BLaER1 (cell line): ENCODE measurements around the gene RER1.
A peak's percentile ranks its signal among the peaks of the same experiment; 100 is the strongest.

Source experiments
- H3K27ac ChIP-seq: shearing (Covaris generic); formaldehyde crosslinking; 2 replicates; pipeline ENCODE4 v1.8.1; 2022
- H3K27me3 ChIP-seq: shearing (Covaris generic); formaldehyde crosslinking; 2 replicates; pipeline ENCODE4 v1.8.1; 2022
- H3K36me3 ChIP-seq: shearing (Covaris generic); formaldehyde crosslinking; 2 replicates; pipeline ENCODE4 v1.8.1; 2022
- H3K4me1 ChIP-seq: shearing (Covaris generic); formaldehyde crosslinking; 2 replicates; pipeline ENCODE4 v1.8.1; 2022
- H3K4me2 ChIP-seq: shearing (Covaris generic); formaldehyde crosslinking; 2 replicates; pipeline ENCODE4 v1.8.1; 2022
- H3K4me3 ChIP-seq: shearing (Covaris generic); formaldehyde crosslinking; 2 replicates; pipeline ENCODE4 v1.8.1; 2022
- H3K9ac ChIP-seq: shearing (Covaris generic); formaldehyde crosslinking; 2 replicates; pipeline ENCODE4 v1.8.1; 2022
- H3K9me3 ChIP-seq: shearing (Covaris generic); formaldehyde crosslinking; 2 replicates; pipeline ENCODE4 v1.8.1; 2022
- H4K20me1 ChIP-seq: shearing (Covaris generic); formaldehyde crosslinking; 2 replicates; pipeline ENCODE4 v1.8.1; 2022
- Cebpa-rat ChIP-seq: shearing (Covaris generic); IDR thresholded peaks from 2 replicates; pipeline ENCODE4 v1.8.1; 2022

RER1 gene

GRCh38 chr1:2347409-2347785 lies 44.2 kb upstream of the RER1 start:
- no peak overlapping the region for H3K4me3 ChIP-seq
- no peaks in the 10 kb centered on the region for H3K36me3 ChIP-seq
- TF ChIP-seq Cebpa-rat, result no peak
- H3K4me1 ChIP-seq, result peaks cover 15% of the 10 kb centered on the region
- H3K27ac ChIP-seq, result no peak overlapping the region
- no peaks in the 10 kb centered on the region for H3K9me3 ChIP-seq
- no peak overlapping the region for H3K9ac ChIP-seq
- H4K20me1 ChIP-seq, result no peaks in the 10 kb centered on the region
- H3K27me3 ChIP-seq, result no peaks in the 10 kb centered on the region
- H3K4me2 ChIP-seq, result no peak overlapping the region

- Histone ChIP-seq H3K4me3 (no peak overlapping the region), H3K27ac (no peak overlapping the region), H4K20me1 (no peaks in the 10 kb centered on the region), H3K36me3 (no peaks in the 10 kb centered on the region), H3K4me2 (no peak overlapping the region), H3K9me3 (no peaks in the 10 kb centered on the region), H3K4me1 (peaks cover 20% of the 10 kb centered on the region), H3K27me3 (no peaks in the 10 kb centered on the region), H3K9ac (no peak overlapping the region)
- no peak for TF ChIP-seq Cebpa-rat
Measured at GRCh38 chr1:2347896-2348295, 43.7 kb upstream of the RER1 start.

- Histone ChIP-seq H3K4me1 (peaks cover 20% of the 10 kb centered on the region), H3K4me2 (no peak overlapping the region), H3K9ac (no peak overlapping the region), H3K27ac (no peak overlapping the region), H3K9me3 (no peaks in the 10 kb centered on the region), H4K20me1 (no peaks in the 10 kb centered on the region), H3K36me3 (no peaks in the 10 kb centered on the region), H3K4me3 (no peak overlapping the region), H3K27me3 (no peaks in the 10 kb centered on the region)
- no peak for TF ChIP-seq Cebpa-rat
Measured at GRCh38 chr1:2348346-2349325, 43.0 kb upstream of the RER1 start.

- Histone ChIP-seq H3K9ac (no peak overlapping the region), H3K4me3 (no peak overlapping the region), H3K36me3 (no peaks in the 10 kb centered on the region), H3K4me1 (peaks cover 29% of the 10 kb centered on the region), H3K9me3 (no peaks in the 10 kb centered on the region), H4K20me1 (no peaks in the 10 kb centered on the region), H3K27ac (no peak overlapping the region), H3K4me2 (no peak overlapping the region), H3K27me3 (no peaks in the 10 kb centered on the region)
- TF ChIP-seq Cebpa-rat, result no peak
Measured at GRCh38 chr1:2349806-2350205, 41.8 kb upstream of the RER1 start.

GRCh38 chr1:2350501-2350900 lies 41.1 kb upstream of the RER1 start:
- Histone ChIP-seq H3K36me3 (no peaks in the 10 kb centered on the region), H3K4me3 (no peak overlapping the region), H3K4me1 (peaks cover 32% of the 10 kb centered on the region), H3K27ac (no peak overlapping the region), H3K4me2 (no peak overlapping the region), H3K9ac (no peak overlapping the region), H3K27me3 (no peaks in the 10 kb centered on the region), H4K20me1 (no peaks in the 10 kb centered on the region), H3K9me3 (no peaks in the 10 kb centered on the region)
- TF ChIP-seq Cebpa-rat, result no peak

- Histone ChIP-seq H3K36me3 (no peaks in the 10 kb centered on the region), H3K4me3 (no peak overlapping the region), H3K9me3 (no peaks in the 10 kb centered on the region), H3K9ac (no peak overlapping the region), H3K27ac (no peak overlapping the region), H3K27me3 (no peaks in the 10 kb centered on the region), H3K4me1 (peaks cover 32% of the 10 kb centered on the region), H4K20me1 (no peaks in the 10 kb centered on the region), H3K4me2 (no peak overlapping the region)
- no peak for TF ChIP-seq Cebpa-rat
Measured at GRCh38 chr1:2350911-2351655, 40.6 kb upstream of the RER1 start.

GRCh38 chr1:2351723-2352122 lies 39.9 kb upstream of the RER1 start:
- Histone ChIP-seq H3K4me2 (peak overlapping the region; percentile 71; the same call in 1 of the 2 replicates), H3K36me3 (no peaks in the 10 kb centered on the region), H4K20me1 (no peaks in the 10 kb centered on the region), H3K9me3 (no peaks in the 10 kb centered on the region), H3K4me1 (peaks cover 32% of the 10 kb centered on the region), H3K4me3 (no peak overlapping the region), H3K9ac (no peak overlapping the region), H3K27ac (no peak overlapping the region), H3K27me3 (no peaks in the 10 kb centered on the region)
- no peak for TF ChIP-seq Cebpa-rat

GRCh38 chr1:2352341-2352896 lies 39.2 kb upstream of the RER1 start:
- Histone ChIP-seq H3K9me3 (no peaks in the 10 kb centered on the region), H3K27ac (no peak overlapping the region), H3K4me2 (peak overlapping the region; percentile 71), H3K27me3 (no peaks in the 10 kb centered on the region), H3K4me3 (no peak overlapping the region), H3K36me3 (no peaks in the 10 kb centered on the region), H3K4me1 (peaks cover 32% of the 10 kb centered on the region), H3K9ac (no peak overlapping the region), H4K20me1 (no peaks in the 10 kb centered on the region)
- no peak for TF ChIP-seq Cebpa-rat

- TF ChIP-seq Cebpa-rat, result no peak
- 0 out of 2 replicates have a peak overlapping the region, but pooled peaks have one; percentile 55 for H3K9ac ChIP-seq
- no peaks in the 10 kb centered on the region for H4K20me1 ChIP-seq
- no peaks in the 10 kb centered on the region for H3K27me3 ChIP-seq
- no peak overlapping the region for H3K4me3 ChIP-seq
- H3K4me2 ChIP-seq, result peak overlapping the region; percentile 71
- no peak overlapping the region for H3K27ac ChIP-seq
- peaks cover 32% of the 10 kb centered on the region for H3K4me1 ChIP-seq
- no peaks in the 10 kb centered on the region for H3K36me3 ChIP-seq
- H3K9me3 ChIP-seq, result no peaks in the 10 kb centered on the region
Measured at GRCh38 chr1:2352897-2353550, 38.6 kb upstream of the RER1 start.
